ENCODE results near the gene AMPD2.

The AMPD2 gene

GRCh38 chr1:109630898-109631512, 11.4 kb downstream of the AMPD2 start:
- no peak for DNase-seq

- DNase-seq: no peak
These were observed 12.2 kb downstream of the AMPD2 start for GRCh38 chr1:109631513-109632505.

- no peak for DNase-seq
These were observed 13.2 kb downstream of the AMPD2 start for GRCh38 chr1:109632671-109633346.

GRCh38 chr1:109634292-109634691, 14.7 kb downstream of the AMPD2 start:
- no peak for DNase-seq

- no peak for DNase-seq
These were observed 15.4 kb downstream of the AMPD2 start for GRCh38 chr1:109634771-109635750.

GRCh38 chr1:109635862-109636200, 16.2 kb downstream of the AMPD2 start:
- DNase-seq: no peak

- no peak for DNase-seq
These were observed 16.7 kb downstream of the AMPD2 start for GRCh38 chr1:109636201-109636952.

DNA sequence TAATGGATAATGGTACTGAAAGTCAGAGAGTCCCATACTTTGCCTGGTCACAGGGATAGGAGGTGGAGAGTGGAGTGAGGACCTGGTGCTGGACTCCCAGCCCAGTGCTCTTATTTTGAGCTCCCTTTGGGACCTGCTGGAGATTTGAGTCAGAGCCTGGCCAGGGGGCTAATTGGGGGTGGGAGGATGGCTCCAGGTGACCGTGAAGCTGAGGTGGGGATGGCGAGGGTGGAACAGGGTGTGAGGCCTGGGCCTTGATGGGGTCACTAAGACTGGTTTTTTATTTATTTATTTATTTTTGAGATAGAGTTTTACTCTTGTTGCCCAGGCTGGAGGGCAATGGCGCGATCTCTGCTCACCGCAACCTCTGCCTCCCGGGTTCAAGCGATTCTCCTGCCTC, 17.8 kb downstream of the AMPD2 start:
- no peak for DNase-seq

DNA sequence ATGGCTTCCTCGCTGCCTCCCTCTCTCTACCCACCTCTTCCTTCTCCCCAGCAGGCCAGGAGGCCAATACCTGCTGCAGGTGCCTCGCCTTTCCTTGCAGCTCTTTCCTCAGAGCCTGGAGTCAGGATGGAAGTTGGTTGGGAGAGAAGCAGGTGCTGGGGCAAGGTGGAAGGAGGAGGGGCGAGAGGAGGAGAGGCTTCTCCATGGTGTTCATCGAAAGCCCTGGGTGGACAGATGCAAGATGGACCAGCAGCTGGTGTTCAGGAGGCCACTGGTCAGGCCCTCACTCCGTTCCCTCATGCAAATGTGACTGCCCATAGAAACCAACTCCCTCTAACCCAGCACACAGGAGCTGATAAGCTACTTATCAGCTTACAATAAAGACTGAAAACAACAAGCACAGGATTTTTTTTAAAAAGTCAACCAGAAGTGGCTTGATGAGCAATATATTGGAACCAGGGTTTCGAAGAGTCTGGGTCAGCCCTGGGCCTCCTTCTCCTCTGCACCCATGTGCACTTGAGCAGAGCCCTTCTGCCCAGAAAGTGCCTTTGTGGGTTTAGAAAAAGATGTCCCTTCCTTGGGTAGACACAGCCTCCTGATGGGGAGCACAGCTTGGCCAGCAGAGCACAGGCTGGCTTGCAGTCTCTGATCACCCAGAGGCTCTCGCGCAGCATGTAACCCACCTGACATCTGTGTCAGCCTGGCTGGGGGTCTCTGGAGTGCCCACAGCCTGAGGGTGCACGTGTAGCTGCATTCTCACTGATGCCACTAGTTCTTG, 19.6 kb downstream of the AMPD2 start:
- DNase-seq: no peak

DNA sequence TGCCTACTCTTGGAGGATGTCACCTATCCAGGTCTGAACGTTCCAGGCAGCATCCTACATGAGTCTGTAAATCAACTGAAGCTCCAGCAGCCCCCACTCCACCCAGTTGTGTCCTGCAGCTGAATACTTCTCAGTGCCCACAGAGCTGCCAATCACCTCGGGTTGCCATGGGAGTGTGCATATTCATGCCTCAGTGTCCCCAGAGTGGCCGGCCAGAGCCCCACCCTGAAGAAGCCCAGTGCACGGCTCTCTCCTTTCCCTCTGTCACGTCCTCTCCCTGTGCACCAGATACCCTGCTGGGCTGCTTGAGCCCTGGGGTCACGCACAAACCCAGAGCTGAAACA, 20.2 kb downstream of the AMPD2 start:
- no peak for DNase-seq

GRCh38 chr1:109640285-109640865, 20.7 kb downstream of the AMPD2 start:
- no peak for DNase-seq

- no peak for DNase-seq
These were observed 21.6 kb downstream of the AMPD2 start for GRCh38 chr1:109641078-109641740.

GRCh38 chr1:109641861-109642260, 22.2 kb downstream of the AMPD2 start:
- no peak for DNase-seq

GRCh38 chr1:109642626-109643025, 23.0 kb downstream of the AMPD2 start:
- no peak for DNase-seq

DNA sequence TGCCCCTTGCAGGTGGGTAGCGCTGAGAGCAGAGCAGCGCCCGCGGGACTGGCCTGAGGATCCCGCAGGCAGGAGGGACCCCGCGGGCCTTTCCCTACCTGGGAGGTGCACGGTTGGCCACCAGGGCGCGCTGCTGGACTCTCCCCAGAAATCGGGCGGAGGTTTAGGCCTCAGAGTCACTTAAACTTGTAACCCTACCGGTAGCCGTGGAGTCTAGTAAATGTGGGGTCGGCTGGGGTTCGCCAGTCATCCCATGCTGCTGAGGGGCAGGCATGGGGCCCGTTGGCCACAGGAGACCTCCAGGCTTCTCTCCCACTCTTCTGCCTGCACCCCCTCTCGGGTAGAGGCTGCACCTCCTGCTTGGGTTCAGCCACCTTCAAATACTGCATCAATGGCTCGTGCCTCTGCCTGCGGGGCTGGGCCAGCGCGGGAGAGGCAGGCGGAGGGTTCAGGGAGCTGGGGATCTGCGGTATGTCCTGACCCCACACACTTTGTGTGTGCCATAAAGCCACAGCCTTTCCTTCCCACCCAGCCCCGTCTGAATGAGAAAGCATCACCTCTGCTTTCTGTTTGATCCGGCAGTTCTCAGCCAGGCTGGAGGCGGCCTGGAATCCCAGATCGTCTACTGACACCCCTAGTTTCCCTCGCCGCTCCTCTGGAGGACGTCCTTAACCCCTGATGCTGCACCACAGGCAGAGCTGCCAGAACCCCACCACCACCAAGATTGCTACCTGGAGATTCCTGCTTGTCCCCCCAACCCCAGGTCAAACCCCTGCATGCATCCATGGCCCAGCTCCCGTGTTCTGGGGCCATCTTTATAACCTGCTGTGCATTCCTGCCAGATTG, 24.0 kb downstream of the AMPD2 start:
- no peak for DNase-seq

DNA sequence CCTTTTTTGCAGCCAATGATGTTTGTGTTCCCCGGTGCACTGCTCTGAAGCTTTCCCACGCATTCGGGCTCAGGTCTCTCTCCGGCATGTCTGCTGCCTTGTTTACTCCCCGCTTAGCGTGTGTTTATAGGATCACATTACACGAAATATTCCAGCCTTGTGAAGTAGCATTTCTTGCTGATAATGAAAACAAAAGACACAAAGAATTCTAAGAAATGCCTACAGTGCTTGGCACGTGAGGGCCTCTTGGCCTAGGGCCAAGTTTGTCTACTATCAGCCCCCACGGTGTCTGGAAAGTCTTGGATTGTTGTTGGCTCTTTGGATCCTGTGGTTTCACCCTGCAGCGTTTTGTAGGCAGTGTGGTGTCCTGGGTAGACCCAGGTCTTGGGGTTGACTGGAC, 25.0 kb downstream of the AMPD2 start:
- no peak for DNase-seq

- no peak for DNase-seq
These were observed 29.9 kb downstream of the AMPD2 start for GRCh38 chr1:109649491-109649914.

DNA sequence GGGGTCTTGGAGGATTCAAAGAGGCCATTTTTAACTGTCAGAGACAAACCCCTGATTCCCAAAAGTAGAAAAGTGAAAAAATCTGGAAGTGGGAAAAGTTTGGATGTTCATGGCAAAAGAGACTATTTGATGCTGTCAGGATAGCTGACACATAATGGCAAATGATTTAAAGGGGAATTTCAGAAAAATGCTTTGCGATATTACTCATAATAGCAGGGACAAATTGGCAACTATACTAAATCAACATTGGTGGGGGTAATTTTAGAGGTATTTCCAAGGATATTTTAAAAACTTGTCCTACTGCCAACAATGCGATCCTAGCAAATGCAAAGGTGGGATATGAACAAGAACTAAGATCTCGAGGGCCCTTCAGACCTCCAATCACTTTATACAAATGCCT, 31.0 kb downstream of the AMPD2 start:
- DNase-seq: no peak

DNA sequence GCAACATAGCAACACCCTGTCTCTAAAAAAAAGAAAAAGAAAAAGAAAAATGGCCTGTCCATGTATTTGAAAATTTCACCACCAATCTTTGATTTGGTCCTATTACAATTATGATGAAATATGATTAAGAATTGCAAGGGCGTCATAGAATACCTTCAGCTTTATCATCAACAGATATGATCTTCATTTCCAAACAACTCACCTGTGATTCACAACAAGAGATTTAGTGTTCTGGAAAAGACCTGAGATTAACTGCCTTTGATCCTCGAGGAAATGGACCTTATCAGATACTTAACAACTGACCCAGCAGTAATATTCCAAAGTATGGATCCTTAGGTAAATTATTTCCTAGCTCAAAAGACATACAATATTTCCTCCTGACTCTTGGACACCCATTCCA, 32.8 kb downstream of the AMPD2 start:
- no peak for DNase-seq

Data from SIG-M5 (cell line).